ENCODE results near the gene BCL2L15.
"Not testable (repeated sequence)": the region's sequence is repeated elsewhere in the genome, so short reads cannot be mapped to it uniquely, and the experiment has no call there.

The BCL2L15 gene

DNA sequence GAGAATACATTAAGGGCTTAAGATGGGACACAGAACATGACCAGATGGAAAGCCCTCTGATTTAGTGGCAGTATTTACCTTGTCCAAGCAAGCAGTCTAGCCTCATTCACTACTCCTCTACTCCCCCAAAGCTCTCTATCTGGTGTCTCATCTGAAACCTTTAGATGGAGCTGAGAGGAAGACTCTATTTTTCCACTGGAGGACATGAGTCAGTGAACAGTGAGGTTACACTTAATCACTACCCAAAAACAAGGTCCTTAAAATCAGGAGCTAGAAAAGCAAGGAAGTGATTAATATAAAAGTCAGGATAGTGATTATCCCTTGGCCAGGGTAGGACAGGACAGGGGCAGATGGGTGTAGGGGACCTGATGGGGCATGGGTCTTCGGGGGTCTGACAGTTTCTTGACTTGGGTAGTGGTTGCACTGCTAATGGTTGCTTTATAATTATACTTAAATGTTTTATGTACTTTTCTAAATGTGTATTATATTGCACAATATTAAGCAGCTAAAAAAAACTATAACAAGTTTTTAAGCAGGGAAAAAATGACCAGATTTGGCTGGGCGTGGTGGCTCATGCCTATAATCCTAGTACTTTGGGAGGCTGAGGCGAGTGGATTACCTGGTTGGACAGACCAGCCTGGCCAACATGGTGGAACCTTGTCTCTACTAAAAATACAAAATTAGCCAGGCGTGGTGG is 18.8 kb downstream of the BCL2L15 start:
- no peak for DNase-seq

DNA sequence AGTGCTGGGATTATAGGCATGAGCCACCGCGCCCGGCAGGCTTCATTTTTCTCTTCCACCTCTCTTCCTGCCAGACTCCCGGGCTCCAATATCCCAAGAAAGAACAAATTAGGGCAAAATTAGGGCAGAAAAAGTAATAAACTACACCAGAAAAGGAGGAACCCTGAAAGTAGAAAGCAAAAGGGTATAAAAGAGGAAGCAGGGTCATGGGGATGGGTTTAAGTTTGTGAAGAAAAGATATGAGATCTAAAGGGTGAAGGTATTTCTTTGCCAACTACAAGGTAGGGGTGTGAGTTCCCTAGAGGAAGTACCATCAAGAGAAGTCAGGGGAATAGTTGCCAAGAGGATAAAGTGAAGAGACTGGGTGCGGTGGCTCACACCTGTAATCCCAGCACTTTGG is 25.7 kb downstream of the BCL2L15 start:
- DNase-seq: no peak

DNA sequence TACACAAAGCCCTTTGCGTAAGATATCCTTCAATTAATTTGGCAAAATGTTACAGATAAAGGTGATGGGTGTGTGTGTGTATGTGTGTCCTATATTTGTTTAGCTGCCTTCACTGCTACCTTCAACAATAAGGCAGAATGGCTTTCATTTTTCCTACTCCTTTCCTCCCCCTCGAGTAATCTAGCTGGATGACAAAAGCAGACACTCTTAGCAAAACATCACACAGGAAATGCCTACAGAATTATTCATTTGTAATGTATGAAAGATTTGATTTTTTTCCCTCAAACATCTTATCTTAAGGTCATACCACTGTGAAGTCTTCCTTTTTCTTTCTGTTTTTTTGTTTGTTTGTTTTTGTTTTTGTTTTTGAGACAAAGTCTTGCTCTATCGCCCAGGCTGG is 26.5 kb downstream of the BCL2L15 start:
- DNase-seq: no peak

DNA sequence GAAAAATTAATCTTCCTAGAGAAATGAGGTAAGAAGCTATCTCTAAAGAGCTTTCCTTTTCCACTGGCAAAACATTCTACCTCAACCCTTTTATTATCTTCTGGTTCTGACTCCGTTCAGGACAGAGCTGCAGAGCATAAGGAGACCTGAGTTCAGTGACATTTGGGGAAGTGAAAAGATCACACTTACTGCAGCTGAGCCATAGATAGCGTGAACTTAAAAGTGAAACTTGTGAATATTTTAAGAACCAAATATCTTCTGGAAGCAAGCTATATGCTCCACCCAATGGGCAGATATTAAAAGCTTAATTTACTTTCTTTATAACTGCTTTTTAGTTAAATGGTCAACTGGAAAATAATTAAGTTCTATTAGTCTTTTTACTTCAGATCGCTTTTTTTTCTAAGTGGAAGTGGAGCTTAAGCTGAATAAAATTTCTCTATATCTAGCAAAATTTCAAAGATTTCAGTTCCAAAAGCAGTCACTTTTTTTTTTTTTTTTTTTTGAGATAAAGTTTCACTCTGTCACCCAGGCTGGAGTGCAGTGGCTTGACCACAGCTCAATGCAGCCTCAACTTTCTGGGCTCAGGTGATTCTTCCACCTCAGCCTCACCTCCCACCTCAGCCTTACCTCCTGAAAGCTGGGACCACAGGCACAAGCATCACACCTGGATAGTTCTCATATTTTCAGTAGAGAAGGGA is 27.8 kb downstream of the BCL2L15 start:
- DNase-seq: no peak

DNA sequence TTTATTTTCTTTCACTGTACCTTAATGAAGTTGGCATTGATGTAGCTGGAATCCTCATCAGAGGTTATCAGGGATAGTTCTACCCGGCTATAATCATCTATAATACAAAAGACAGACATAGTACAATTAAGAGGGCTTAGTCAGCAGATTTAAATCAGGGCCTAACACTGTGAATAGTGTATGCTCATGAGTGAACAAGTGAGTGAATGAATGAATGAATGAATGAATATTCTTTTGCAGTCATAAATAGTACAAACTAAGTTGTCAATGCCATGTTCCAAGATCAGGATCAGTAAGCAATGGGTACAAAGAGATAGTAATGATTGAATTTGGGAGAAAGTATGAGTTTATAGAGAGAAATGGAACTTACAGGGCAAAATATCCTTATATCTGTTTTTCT is 28.4 kb downstream of the BCL2L15 start:
- DNase-seq: no peak

DNA sequence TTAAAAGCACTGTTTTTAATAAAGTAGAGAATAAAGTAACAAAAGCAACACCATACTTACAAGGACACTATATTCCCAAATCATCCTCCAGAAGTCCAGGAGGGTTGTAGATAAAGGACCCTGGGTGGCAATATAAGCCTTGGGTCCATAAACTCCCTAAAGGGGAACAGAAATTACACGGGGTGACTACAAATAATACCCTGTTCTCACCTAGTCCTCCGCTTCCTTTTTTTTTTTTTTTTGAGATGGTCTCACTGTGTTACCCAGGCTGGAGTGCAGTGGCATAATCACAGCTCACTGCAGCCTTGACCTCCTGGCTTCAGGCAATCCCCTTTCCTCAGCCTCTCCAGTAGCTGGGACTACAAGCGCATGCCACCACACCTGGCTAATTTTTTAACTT is 29.0 kb downstream of the BCL2L15 start:
- no peak for DNase-seq

DNA sequence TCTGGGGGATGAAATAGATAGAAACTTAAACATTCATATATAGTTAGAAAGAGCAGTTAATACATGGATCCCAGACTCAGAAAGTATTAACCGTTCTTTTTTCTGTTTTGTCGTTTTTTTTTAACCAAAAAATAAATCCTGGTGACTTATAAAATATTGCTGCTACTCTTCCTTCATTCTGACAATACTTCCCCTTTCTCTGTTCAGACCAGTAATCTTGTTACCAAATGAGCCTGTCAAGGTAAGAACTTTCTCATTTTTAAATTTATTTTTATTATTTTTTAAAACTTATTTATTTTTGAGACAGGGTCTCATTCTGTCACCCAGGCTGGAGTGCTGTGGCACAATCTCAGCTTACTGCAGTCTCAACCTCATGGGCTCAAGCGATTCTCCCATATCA is 29.6 kb downstream of the BCL2L15 start:
- DNase-seq: no peak

DNA sequence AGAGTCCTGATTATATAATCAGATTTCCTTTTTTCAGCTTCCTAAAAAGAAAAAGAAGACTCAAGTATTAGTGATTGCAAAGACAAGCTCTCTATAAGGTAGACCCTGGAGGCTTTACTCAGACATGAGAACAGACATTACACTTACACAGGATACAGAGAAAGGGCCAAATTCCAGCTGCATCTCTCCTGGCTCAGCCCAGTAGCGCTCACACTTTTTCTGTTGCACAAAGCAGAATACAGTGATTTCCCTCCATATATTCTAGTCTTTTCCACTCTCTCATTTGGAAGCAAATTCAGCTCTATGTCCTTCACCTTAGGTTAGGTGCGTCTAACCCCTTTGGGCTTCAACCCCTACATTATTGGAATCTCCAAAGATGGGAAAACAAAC is 31.0 kb downstream of the BCL2L15 start:
- no peak for DNase-seq

DNA sequence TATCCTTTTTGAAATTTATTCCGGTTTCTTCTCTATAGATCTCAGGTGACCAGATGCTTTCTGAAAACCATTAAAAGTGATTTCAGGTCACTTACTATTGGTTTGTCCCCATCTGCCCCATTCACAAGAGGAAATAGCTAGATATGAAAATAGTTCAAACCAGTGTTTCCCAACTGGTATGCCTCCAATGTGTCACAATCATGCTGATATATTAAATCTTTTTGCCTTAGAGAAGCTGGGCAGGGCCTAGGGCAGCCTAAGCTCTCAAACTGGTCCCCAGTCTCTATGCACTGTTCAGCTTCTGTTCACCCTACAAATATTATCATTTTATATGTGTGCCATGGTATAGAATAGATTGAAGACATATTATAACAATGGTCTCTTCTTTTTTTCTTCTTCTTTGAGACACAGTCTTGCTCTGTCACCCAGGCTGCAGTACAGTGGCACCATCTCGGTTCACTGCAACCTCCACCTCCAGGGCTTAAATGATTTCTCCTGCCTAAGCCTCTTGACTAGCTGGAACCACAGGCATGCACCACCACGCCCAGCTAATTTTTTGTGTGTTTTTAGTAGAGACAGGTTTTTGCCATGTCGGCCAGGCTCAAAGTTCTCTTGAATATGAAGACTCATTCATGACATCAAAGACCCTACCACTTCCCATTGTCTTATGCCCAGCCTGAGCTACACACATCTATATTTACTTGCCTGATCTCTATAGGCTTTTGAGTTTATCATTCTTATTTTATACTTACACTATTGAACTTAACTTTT is 31.6 kb downstream of the BCL2L15 start:
- DNase-seq: no peak

DNA sequence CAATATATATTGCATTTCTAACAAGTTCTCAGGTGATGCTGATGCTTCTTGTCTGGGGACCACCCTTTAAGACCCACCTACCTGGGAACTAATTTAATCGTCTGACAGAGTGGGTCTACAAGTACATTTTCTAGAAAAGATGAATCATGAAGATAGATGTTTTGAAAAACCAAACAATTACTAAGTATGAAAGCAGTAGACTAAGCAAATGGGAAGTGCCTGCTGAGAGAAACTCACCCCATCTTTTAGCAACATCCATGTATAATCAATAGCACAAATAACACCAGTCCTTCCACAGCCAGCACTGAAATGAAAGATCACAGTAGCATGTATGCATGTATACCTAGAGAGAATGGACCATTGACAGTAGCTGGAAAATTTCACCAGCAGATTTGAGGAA is 33.1 kb downstream of the BCL2L15 start:
- no peak for DNase-seq

DNA sequence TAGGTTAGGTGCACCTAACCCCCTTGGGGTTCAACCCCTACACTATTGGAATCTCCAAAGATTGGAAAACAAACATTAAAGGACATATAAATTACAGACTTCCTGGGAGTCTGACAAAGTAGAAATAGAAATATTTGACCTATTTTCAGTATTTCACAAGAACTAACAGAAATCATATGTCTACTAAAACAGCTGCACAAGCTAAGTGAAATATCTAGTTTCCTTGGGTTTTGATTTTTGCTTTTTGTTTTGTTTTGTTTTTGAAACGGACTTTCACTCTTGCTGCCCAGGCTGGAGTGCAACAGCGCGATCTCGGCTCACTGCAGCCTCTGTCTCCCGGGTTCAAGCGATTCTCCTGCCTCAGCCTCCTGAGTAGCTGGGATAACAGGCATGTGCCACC is 34.7 kb downstream of the BCL2L15 start:
- not testable (repeated sequence) for DNase-seq

DNA sequence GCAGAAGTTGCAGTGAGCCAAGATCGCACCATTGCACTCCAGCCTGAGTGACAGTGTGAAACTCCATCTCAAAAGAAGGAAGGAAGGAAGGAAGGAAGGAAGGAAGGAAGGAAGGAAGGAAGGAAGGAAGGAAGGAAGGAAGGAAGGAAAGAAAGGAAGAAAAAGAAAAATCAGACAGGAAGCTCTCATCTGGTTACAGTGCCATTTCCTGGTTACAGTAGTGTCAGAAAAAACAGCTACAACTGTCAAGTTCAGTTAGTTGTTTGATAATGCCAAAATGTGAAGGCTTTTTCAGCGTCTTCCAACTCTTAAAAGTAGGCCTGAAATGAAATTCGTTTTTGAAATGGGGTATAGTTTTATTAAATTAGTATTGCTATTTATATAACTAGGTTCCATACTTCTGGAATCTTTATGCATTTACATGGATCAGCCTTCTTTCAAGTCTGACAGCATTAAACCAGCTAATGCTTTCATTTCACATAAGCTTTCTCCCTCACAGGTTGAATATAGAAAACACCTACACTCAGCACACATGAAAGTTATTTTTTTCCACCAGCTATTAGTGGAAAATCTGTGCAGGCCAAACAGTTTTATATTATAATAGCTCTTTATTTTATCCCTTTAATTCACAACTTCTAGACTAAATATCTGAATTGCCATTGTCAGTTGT is 37.1 kb downstream of the BCL2L15 start:
- DNase-seq: no peak

DNA sequence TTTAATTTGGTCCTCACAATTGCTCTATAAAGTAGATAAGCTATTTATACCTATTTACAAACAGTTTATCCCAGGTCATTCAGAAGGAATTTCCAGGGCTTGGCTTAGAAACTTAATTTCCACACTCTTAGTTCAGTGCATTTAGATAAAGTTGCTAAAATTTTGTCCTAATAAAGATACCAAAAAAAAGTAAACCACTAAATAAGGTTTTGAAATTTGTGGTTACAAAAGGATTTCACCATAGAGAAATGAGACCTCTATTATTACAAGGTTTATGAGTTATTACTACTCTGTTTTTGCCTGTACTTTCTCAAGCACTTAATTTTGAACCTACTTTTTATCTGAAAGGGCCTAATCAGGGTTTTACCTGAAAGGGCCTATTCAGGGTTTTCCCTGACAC is 38.3 kb downstream of the BCL2L15 start:
- DNase-seq: no peak

DNA sequence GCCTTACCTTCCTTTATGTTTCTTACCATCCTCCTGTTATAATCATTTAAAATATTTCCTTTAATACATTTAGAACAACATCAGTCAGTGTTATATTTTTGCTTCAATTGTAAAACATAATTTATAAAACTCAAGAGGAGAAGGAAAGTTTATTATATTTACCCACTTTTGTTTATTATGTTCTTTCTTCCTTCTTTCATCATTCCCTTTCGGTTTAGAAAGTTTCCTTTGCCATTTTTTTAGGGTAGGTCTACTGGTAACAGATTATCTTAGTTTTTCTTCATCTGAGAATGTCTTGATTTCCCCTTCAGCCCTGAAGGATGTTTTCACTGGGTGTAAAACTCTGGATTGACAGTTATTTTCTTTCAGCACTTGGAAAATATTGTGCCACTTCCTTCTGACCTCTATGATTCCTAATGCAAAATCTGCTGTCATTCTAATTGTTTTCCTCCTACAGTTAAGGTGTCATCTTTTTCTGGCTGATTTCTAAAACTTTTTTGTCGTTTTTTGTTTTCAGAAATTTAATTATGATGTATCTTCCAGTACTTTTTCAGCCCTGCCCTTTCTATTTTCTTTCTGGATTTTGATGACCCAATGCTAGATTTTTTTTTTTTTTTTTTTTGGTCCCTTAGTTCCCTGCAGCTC is 40.9 kb downstream of the BCL2L15 start:
- DNase-seq: no peak

DNA sequence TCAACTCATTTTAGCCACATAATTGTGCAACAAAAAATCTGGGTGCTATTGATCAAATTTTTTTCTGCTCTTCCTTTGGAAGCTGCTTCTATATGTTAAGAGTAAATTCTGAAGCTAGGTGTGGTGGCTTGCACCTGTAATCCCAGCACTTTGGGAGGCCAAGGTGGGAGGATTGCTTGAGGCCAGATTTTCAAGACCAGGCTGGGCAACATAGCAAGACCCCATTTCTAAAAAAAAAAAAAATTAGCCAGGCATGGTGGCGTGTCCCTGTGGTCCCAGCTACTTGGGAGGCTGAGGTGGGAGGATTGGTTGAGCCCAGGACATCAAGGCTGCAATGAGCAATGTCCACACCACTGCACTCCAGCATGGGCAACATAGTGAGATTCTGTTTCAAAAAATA is 50.8 kb downstream of the BCL2L15 start:
- no peak for DNase-seq

DNA sequence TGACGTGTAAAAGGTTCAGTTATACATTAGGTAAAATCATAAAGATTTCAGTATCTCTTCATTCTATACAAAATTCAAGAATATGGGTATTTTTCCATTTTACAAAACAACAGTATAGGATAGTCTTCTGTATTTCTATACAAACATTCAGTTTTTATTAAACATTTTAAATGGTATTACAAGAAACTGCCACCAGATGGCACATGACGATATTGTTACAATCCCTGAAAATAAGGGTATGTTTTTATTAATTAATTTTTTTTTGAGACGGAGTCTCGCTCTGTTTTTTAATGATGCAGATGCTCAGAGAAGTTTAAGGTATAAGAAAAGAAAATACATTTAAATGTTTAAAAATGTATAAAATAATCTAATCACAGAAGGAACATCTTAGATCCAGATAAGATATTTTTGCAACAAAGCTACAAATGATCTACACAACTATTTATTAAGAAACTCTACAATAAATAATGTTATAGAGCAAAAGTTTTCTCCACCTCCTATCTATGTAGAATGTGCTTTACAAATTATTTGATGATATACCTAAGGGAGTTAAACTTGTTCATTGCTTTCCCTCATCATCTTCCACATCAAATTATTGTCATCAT is 51.6 kb downstream of the BCL2L15 start:
- no peak for DNase-seq

DNA sequence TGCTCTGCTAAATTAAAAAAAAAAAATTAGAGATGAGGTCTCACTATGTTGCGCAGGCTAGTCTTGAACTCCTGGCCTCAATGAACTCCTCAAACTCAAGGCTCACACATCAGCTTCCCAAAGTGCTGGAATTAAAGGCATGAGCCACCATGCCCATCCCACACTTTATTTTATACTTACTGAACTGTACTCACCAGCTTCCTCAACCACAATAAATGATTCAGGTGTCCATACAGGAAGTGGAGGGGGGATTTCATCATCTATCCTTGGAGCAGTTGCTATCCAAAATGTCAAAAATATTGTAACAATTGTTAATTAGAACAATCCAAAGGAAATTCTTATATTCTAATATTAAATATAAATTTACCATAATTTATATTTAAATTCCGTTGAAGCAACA is 52.7 kb downstream of the BCL2L15 start:
- no peak for DNase-seq
